HG03280 (cell line): ENCODE measurements around the gene LAMB3.

Experiments
- ATAC-seq: cut with Tn5 transposase; IDR thresholded peaks from one replicate; pipeline ENCODE4 v1.9.1; 2021; ENCODE audit warnings: mild to moderate bottlenecking, moderate library complexity; ENCODE audit not compliant: unreplicated experiment

LAMB3 gene

DNA sequence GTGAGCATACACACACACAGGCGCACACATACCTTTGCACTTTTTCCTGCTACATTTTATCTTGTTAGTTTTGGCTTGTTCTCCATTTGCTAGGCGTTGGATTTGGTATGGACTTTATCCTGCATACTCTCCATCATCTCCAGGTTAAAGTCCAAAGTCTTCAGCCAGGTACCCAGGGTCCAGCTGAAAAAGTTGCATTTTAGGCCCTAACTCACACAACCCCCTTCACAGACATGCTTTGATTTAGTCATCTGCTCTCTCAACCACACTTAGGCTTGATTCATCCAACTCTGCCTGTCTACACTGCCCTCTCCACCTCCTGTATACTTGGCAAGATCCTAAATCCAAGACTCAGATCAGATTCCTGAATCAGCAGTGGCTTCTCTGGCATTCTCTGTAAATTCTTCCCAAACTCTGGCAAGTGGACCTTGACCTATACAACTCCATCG is 10.7 kb upstream of the LAMB3 start:
- ATAC-seq, result no peak

GRCh38 chr1:209661071-209661470 is 8.8 kb upstream of the LAMB3 start:
- no peak for ATAC-seq

GRCh38 chr1:209659909-209660308 is 7.7 kb upstream of the LAMB3 start:
- peak; percentile 78 for ATAC-seq

GRCh38 chr1:209657918-209658317 is 5.7 kb upstream of the LAMB3 start:
- ATAC-seq, result no peak

DNA sequence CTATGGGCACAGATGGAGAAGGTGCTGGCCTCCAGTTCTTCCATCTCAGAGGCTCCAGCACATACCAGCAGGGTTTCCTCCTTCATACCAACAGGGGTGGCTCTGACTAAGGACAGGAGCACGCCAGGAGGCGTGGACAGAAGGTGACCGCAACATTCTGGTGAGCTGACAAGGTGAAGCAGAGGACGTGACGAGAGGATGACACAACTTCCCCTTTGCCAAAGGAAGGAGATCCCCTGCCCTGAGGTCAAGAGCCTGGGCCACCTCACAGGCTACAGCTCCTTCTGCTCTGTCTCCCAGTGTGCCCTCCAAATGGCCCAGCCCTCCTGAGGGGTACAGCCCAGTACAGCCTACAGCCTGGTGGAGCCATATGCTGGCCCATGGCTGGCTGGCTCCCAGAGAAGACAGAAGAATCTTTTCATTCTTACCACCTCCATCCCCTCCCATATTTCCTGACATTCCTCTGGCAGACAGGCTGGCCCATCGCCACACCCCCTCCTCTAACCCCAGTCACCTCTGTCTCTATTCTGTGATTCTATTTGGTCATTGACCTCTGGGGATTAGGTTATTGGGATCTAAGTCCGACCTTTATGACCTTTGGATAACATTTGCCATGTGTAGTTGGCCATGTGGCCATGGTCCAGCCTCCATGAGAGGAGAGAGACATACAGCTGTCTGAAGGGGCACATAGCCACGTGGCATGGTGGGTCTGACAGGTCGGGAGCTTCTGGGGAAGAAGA is 5.1 kb upstream of the LAMB3 start:
- no peak for ATAC-seq

GRCh38 chr1:209655411-209656231 is 3.4 kb upstream of the LAMB3 start:
- no peak for ATAC-seq

GRCh38 chr1:209653915-209654351 is 1.7 kb upstream of the LAMB3 start:
- no peak for ATAC-seq

GRCh38 chr1:209652873-209653401 is 712 bp upstream of the LAMB3 start:
- ATAC-seq, result no peak

- ATAC-seq, result peak; percentile 66
Measured at GRCh38 chr1:209651138-209651587, 1.1 kb downstream of the LAMB3 start.

- no peak for ATAC-seq
Measured at GRCh38 chr1:209650454-209650853, 1.8 kb downstream of the LAMB3 start.

DNA sequence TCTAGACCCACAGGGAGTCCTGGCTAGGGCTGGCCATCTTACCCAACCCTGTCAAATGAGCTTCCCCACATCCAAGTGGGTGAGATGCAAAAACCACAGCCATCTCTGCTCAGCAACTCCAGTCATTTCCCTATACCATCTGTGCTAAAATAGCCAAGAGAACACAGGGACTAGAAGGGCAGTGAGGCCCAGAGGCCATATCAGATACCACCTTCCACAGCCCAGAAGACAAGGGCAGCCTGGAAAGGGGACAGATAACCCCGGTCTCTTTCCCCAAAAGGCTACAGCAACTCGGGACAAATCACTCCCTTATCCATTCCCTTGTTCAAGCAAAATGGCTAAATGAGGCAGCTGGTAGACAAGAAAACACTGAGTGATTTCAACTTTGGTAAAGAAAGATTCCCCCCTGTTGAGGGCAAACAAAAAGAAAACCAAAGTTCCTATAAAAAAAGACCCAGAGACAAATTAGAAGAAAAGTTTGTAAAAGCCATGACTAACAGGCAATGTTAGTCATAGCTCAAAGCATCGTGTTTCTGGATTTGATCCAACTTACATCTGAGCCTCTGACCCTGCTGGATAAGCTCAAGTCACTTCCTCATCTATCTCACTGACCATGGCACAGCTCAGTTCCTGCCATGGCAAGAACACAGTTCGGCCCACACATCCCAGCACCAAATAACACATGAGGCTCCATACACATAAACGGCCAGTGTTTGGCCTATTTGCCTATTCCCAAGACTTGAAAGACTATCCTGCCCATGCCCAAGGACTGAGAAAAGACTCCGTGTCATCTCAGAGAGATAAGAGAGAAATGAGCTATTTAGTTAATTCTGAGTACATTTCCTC is 3.1 kb downstream of the LAMB3 start:
- ATAC-seq, result no peak

DNA sequence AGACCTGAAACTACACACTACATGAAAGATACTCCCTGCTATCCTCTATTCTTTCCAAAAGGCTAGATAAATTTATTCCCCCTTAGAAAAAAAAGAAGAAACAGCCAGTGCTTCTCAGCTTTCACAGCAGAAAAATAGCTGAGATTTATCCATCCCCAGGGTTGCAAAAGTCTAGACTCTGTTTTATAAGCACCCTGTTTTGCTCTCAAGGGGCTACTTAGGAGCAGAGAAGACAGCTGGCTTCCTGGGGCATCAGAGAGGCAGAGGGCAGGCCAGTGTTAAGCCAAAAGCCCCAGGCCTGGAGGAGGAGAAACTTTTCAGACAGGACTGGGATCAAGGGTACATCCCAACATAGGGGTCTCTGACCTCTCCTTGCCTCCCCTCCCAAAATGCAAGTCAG is 3.9 kb downstream of the LAMB3 start:
- no peak for ATAC-seq

DNA sequence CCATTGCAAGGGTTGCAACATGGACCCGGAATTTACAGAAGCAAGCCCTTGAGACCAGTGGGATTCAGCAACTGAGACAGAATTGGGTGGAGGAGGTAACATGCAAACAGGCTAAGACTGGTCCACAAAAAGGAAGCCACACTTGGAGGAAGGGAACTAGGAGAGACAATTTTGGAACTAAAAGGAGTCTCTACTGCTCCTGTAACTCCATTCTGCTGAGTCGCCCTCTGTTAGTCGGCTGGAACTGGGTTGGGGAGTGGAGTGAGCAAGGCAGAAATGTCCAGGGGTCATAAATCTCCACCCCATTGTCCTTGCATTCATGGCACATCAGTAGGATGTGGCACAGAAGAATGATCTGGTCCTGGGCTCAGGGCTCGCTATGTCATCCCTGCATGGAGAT is 5.1 kb downstream of the LAMB3 start:
- ATAC-seq, result no peak

- no peak for ATAC-seq
Measured at GRCh38 chr1:209646558-209646957, 5.7 kb downstream of the LAMB3 start.

- ATAC-seq, result no peak
Measured at GRCh38 chr1:209645574-209646452, 6.4 kb downstream of the LAMB3 start.

- no peak for ATAC-seq
Measured at GRCh38 chr1:209643285-209644020, 8.8 kb downstream of the LAMB3 start.

DNA sequence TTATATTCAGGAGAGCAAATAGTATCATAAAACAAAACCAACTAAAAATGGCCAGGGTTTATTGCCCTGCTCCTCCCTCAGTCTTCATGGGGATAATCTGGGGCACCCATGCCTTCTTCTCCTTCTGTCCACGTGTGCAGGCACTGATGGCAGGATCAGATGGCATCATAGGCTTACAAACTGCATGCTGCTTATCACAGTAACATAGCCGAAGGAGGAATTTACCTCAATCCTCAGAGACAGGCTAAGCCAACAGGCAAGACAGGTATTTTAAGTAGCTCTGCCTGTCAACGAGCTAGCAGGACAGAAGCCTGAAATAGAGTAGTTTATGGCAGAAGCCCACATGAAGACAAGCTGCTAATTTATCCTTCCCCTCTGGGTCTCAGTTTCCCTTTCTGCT is 9.4 kb downstream of the LAMB3 start:
- ATAC-seq, result no peak

DNA sequence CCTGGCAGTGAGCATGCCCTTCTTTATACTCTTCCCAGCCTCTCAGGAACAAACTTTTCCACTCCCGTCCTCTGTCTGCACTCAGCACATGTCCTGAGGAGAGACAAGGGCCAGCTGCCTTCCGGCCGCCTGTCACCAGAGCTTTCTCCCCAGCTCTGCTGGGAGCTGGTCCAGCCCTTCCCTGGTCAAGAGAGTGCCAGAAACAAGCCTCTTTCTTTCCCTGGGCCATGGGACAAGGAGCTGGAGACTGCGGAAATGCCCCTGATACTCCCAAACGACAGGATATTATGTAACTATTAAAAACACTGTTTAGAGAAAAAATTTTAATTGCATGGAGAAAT is 10.4 kb downstream of the LAMB3 start:
- no peak for ATAC-seq

DNA sequence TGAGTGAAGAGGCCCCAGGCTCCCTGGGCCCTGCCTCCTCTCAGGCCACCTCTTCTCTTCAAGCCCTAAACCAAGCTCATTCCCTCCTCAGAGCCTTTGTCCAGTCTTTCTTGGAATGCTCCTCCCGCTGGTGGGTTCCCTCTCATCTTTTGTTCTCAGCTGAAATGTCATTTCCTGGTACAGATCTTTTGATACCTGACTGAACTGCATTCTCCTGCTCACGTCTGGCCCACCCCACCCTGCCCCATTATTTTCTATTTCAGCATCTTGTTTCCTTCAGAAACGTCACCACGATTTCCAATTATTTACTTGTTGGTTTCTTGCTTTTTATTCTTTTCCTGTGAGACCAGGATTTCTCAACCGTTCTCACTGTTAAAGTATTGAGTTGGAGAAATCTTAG is 16.4 kb downstream of the LAMB3 start:
- no peak for ATAC-seq
